HepG2 (cell line): ENCODE data around the gene GSC2. TPM values are rescaled to one million over a fixed set of nuclear protein-coding genes. Genes with fewer than 3 reads are reported as not detected.

ENCODE experiments used
- ATAC-seq: fragments of 200-7000 bp; cut with Tn5 transposase; 3 replicates; pipeline ENCODE4 v1.9.1; 2020; ENCODE audit warnings: mild to moderate bottlenecking, moderate library complexity
- BruUV-seq: library from RNA; stranded (reverse); fragments of 400-500 nt; replicated peaks from 2 replicates; lab custom pipeline; 2021; lab: Mats Ljungman, UMichigan
- CTCF ChIA-PET: fragments of 300-600 bp; formaldehyde crosslinking; extraction: SDS; loops from one replicate; lab custom pipeline; 2021; ENCODE audit warnings: low total read pairs, inconsistent platforms, low intra/inter-chr PET ratio; lab: Yijun Ruan, JAX
- POLR2A ChIA-PET: fragments of 350-600 bp; sonication (Branson Sonifier 250); formaldehyde crosslinking; loops from one replicate; lab custom pipeline; 2020; ENCODE audit warnings: antibody characterized with exemption, inconsistent platforms; lab: Yijun Ruan, JAX
- DNase-seq: peaks from one replicate; pipeline ENCODE4 v3.0.0-alpha.2; 2015; ENCODE audit warnings: low spot score
- FAIRE-seq: peaks from 3 replicates; lab custom pipeline; 2011; peaks lifted over from hg19 to GRCh38; lab: Jason Lieb, UNC
- H2AFZ ChIP-seq: one replicate; pipeline ENCODE4 v1.6.1; 2011; ENCODE audit warnings: low read length, inconsistent platforms
- H3K27ac ChIP-seq: fragments of 300-600 bp; 3 replicates; pipeline ENCODE4 v1.8.0; 2011; ENCODE audit warnings: mixed run types, mild to moderate bottlenecking, mixed read lengths, low read length, inconsistent platforms; ENCODE audit not compliant: insufficient read depth; ENCODE audit errors: extremely low read length
- H3K27me3 ChIP-seq, 2 experiments: fragments of 200-600 bp in 1 of 2; 2 replicates in 1 of 2; 3 replicates in 1 of 2; pipeline versions ENCODE4 v1.6.0 to v1.8.0; 2011; ENCODE audit warnings: low read length in 2 of 2, mild to moderate bottlenecking in 2 of 2, moderate library complexity in 2 of 2, inconsistent platforms in 1 of 2; ENCODE audit not compliant: insufficient read depth in 2 of 2, control insufficient read depth in 1 of 2
- H3K36me3 ChIP-seq, 2 experiments: fragments of 200-600 bp in 1 of 2; replicated peaks in 1 of 2; 2 replicates in 1 of 2; 3 replicates in 1 of 2; pipeline versions ENCODE4 v1.5.1 to v1.8.0; 2011; ENCODE audit warnings: low read length in 2 of 2, inconsistent platforms in 1 of 2; ENCODE audit not compliant: insufficient read depth in 2 of 2, control insufficient read depth in 1 of 2
- H3K4me1 ChIP-seq: 2 replicates; pipeline ENCODE4 v1.5.1; 2012; ENCODE audit warnings: low read length, inconsistent platforms; ENCODE audit not compliant: insufficient read depth
- H3K4me2 ChIP-seq: 2 replicates; pipeline ENCODE4 v1.6.0; 2011; ENCODE audit warnings: low read depth, low read length, inconsistent platforms
- H3K4me3 ChIP-seq, 3 experiments: fragments of 200-600 bp in 1 of 3; sonication (generic), shearing (Covaris generic) in 1 of 3; replicated peaks in 1 of 3; 2 replicates each; pipeline ENCODE4 v1.5.1; 2011 to 2016; ENCODE audit warnings: low read length in 3 of 3, inconsistent platforms in 2 of 3, low read depth in 2 of 3, mild to moderate bottlenecking in 2 of 3, control low read depth in 1 of 3, mixed read lengths in 1 of 3; ENCODE audit not compliant: insufficient read depth in 1 of 3
- H3K79me2 ChIP-seq: one replicate; pipeline ENCODE4 v1.6.1; 2011; ENCODE audit warnings: low read length, inconsistent platforms; ENCODE audit not compliant: insufficient read depth
- H3K9ac ChIP-seq: 2 replicates; pipeline ENCODE4 v1.6.0; 2011; ENCODE audit warnings: mild to moderate bottlenecking, low read depth, low read length, inconsistent platforms; ENCODE audit not compliant: insufficient read depth
- H3K9me3 ChIP-seq: 2 replicates; pipeline ENCODE4 v1.5.1; 2012; ENCODE audit warnings: mild to moderate bottlenecking, low read length
- H4K20me1 ChIP-seq: 2 replicates; pipeline ENCODE4 v1.6.0; 2011; ENCODE audit warnings: inconsistent platforms, mild to moderate bottlenecking, low read length, moderate library complexity; ENCODE audit not compliant: insufficient read depth
- SP4 ChIP-seq: sonication (generic); formaldehyde crosslinking; IDR thresholded peaks from 2 replicates; pipeline ENCODE4 v1.8.1; 2023; ENCODE audit warnings: mild to moderate bottlenecking, missing genetic modification reagents
- ZFX ChIP-seq: sonication (generic); formaldehyde crosslinking; IDR thresholded peaks from 2 replicates; pipeline ENCODE4 v1.4.0; 2020; ENCODE audit warnings: mild to moderate bottlenecking, low read depth, missing genetic modification reagents, moderate library complexity
- ZNF878 ChIP-seq: sonication (generic); formaldehyde crosslinking; IDR thresholded peaks from 2 replicates; pipeline ENCODE4 v1.8.1; 2023; ENCODE audit warnings: mild to moderate bottlenecking, missing genetic modification reagents, moderate library complexity
- ZNF883 ChIP-seq: sonication (generic); formaldehyde crosslinking; IDR thresholded peaks from 2 replicates; pipeline ENCODE4 v1.5.1; 2020; ENCODE audit warnings: mild to moderate bottlenecking, missing genetic modification reagents; ENCODE audit errors: not compliant biosample characterization
- WGBS: methylation state at CpG from one replicate; pipeline ENCODE4 v1.1.6; 2017; ENCODE audit warnings: low lambda C conversion rate; 5-methylcytosine and 5-hydroxymethylcytosine counted together
- in situ Hi-C: cut with HindIII; loops from 2 replicates; pipeline ENCODE4 v1.10.0; 2017; ENCODE audit warnings: low pct_unique_long_range_greater_than_20kb; ENCODE audit not compliant: extremely low pct_ligation_motif_present
- intact Hi-C: fragments of 100-400 bp; cut with micrococcal nuclease; formaldehyde crosslinking; loops from one replicate; pipeline ENCODE4 v1.10.0; 2022; ENCODE audit not compliant: unreplicated experiment
- polyA plus RNA-seq, 8 experiments: library from polyadenylated mRNA; depleted of rRNA in 3 of 8; stranded (reverse) in 7 of 8; unstranded in 1 of 8; fragments of >200 nt; fragmentation: Illumina TruSeq in 4 of 8; extraction: Trizol in 4 of 8; gene quantifications; 2 replicates each; pipeline versions ENCODE4 v1.2.1 to v1.2.3, GENCODE V29; 2011 to 2016; ENCODE audit warnings: low read depth in 4 of 8, missing spikeins in 1 of 8, mixed read lengths in 1 of 8; ENCODE audit not compliant: insufficient read depth in 1 of 8
- total RNA-seq, 5 experiments: library from RNA; depleted of rRNA; stranded (reverse); fragments of >200 nt; fragmentation: Illumina TruSeq; extraction: Trizol; gene quantifications; 2 replicates each; pipeline ENCODE4 v1.2.3, GENCODE V29; 2016; ENCODE audit warnings: low read depth in 1 of 5
- TF ChIP-seq, protein P1 (sequence below): sonication (generic); formaldehyde crosslinking; IDR thresholded peaks from 2 replicates; pipeline ENCODE4 v1.5.1; 2020; ENCODE audit warnings: mild to moderate bottlenecking, missing genetic modification reagents, moderate library complexity
- TF ChIP-seq, protein P2 (sequence below), 2 experiments: sonication (generic) in 1 of 2; formaldehyde crosslinking in 1 of 2; IDR thresholded peaks; 2 replicates each; pipeline versions ENCODE4 v1.4.0 to v1.6.1; 2018 to 2020; ENCODE audit warnings: missing genetic modification reagents in 2 of 2, borderline replicate concordance in 1 of 2, low read depth in 1 of 2, mild to moderate bottlenecking in 1 of 2, missing biosample characterization in 1 of 2

The GSC2 gene
- total and polyA plus RNA-seq, 2 of the 13 experiments (the other 11 are each of a cell fraction or from before 2014, with no cell fraction given) = not detected

DNA sequence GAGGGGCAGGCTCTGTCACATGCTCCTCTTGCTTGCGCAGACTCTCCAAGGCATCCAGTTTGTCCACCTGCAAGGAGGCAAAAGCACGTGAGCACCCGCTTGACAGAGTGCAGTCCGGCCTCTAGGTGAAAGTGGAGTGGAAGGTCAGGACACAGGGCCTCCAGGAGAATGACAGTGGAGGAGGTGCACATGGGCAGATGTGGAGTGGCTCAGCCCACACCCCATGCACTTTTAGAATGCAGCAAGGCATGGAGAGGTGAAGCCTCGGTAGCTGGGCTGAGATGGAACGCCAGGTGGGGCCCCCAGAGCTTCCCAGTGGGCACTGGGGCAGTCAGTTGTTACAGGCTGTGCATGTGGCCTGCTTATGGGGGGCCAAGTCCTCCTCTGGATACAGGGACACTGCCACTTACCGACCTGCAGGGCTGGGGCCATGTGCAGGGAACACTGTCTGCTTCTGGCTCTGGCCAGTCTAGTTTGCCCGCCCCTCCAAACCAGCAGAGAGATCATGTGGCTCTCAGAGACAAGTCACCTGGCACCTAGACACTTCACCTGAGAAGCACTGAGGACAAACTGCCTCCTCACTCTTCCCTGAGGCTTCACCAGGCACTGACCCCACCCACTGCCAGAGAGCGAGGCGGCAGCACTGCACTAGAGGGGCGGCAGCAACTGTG lies 30.8 kb upstream of the GSC2 start:
- no peaks in the 10 kb centered on the region for H3K27me3 ChIP-seq
- in situ Hi-C loops = loop anchor here (5.0 kb wide), 1 partner anchor 111 kb away; the partner anchor contains the start of gene CLTCL1
- peaks cover 13% of the 10 kb centered on the region for H3K79me2 ChIP-seq
- WGBS = 61% methylated on average over 7 of the region's 11 CpGs
- CTCF ChIA-PET = no interaction called here
- no TSS peak for BruUV-seq
- H4K20me1 ChIP-seq = peaks cover 6% of the 10 kb centered on the region; the same call in 1 of the 2 replicates
- DNase-seq (no peak), ATAC-seq (no peak), FAIRE-seq (no peak)
- no peak overlapping the region for H3K27ac ChIP-seq
- no peak overlapping the region for H3K9ac ChIP-seq
- no peak overlapping the region; a peak in 1 of 6 replicates for H3K4me3 ChIP-seq
- TF ChIP-seq SP4 (CRISPR knock-in tag) = no peak
- TF ChIP-seq, protein P1, sequence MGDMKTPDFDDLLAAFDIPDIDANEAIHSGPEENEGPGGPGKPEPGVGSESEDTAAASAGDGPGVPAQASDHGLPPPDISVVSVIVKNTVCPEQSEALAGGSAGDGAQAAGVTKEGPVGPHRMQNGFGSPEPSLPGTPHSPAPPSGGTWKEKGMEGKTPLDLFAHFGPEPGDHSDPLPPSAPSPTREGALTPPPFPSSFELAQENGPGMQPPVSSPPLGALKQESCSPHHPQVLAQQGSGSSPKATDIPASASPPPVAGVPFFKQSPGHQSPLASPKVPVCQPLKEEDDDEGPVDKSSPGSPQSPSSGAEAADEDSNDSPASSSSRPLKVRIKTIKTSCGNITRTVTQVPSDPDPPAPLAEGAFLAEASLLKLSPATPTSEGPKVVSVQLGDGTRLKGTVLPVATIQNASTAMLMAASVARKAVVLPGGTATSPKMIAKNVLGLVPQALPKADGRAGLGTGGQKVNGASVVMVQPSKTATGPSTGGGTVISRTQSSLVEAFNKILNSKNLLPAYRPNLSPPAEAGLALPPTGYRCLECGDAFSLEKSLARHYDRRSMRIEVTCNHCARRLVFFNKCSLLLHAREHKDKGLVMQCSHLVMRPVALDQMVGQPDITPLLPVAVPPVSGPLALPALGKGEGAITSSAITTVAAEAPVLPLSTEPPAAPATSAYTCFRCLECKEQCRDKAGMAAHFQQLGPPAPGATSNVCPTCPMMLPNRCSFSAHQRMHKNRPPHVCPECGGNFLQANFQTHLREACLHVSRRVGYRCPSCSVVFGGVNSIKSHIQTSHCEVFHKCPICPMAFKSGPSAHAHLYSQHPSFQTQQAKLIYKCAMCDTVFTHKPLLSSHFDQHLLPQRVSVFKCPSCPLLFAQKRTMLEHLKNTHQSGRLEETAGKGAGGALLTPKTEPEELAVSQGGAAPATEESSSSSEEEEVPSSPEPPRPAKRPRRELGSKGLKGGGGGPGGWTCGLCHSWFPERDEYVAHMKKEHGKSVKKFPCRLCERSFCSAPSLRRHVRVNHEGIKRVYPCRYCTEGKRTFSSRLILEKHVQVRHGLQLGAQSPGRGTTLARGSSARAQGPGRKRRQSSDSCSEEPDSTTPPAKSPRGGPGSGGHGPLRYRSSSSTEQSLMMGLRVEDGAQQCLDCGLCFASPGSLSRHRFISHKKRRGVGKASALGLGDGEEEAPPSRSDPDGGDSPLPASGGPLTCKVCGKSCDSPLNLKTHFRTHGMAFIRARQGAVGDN (CRISPR knock-in tag) = peak; percentile 52
- peak; percentile 42 for TF ChIP-seq ZNF883
- TF ChIP-seq ZFX (CRISPR knock-in tag) = 0 out of 2 replicates have a peak, but pooled peaks have one; percentile 26
- TF ChIP-seq, protein P2, sequence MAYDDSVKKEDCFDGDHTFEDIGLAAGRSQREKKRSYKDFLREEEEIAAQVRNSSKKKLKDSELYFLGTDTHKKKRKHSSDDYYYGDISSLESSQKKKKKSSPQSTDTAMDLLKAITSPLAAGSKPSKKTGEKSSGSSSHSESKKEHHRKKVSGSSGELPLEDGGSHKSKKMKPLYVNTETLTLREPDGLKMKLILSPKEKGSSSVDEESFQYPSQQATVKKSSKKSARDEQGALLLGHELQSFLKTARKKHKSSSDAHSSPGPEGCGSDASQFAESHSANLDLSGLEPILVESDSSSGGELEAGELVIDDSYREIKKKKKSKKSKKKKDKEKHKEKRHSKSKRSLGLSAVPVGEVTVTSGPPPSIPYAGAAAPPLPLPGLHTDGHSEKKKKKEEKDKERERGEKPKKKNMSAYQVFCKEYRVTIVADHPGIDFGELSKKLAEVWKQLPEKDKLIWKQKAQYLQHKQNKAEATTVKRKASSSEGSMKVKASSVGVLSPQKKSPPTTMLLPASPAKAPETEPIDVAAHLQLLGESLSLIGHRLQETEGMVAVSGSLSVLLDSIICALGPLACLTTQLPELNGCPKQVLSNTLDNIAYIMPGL (CRISPR knock-in tag; IDR thresholded peaks at IDR 0.05; ENCODE audit: borderline replicate concordance in 1 of 2, low read depth in 1 of 2) = no peak
- TF ChIP-seq ZNF878 (CRISPR knock-in tag) = no peak
- H3K4me2 ChIP-seq = no peak overlapping the region
- intact Hi-C loops = no loop called here
- H3K9me3 ChIP-seq = no peaks in the 10 kb centered on the region
- peaks cover 44% of the 10 kb centered on the region for H3K4me1 ChIP-seq
- no peak overlapping the region for H2AFZ ChIP-seq
- peaks cover 3 to 12% of the 10 kb centered on the region in 2 experiments; a peak in 3 of 5 replicates for H3K36me3 ChIP-seq
- POLR2A ChIA-PET = interaction anchor here (1.8 kb wide), 1 partner anchor 111 kb away, joined by 4 read pairs; the partner anchor contains the start of gene CLTCL1
